Endometrial microvascular endothelial cells (primary cell): ENCODE results near the gene LDB3. TPM values are rescaled to one million over a fixed set of nuclear protein-coding genes. Genes with fewer than 3 reads are reported as not detected.

ENCODE experiments used
- in situ Hi-C: cut with HindIII; loops from 2 replicates; pipeline ENCODE4 v1.10.0; 2017; ENCODE audit warnings: low sequenced_read_pairs, low pct_unique_long_range_greater_than_20kb; ENCODE audit errors: inconsistent ontology term
- total RNA-seq: library from RNA; depleted of rRNA; stranded (reverse); fragments of >200 nt; gene quantifications from one replicate; pipeline ENCODE4 v1.2.3, GENCODE V29; 2015; ENCODE audit errors: inconsistent ontology term

Gene LDB3
- total RNA-seq, 1 donor from 2014 or later: not detected

DNA sequence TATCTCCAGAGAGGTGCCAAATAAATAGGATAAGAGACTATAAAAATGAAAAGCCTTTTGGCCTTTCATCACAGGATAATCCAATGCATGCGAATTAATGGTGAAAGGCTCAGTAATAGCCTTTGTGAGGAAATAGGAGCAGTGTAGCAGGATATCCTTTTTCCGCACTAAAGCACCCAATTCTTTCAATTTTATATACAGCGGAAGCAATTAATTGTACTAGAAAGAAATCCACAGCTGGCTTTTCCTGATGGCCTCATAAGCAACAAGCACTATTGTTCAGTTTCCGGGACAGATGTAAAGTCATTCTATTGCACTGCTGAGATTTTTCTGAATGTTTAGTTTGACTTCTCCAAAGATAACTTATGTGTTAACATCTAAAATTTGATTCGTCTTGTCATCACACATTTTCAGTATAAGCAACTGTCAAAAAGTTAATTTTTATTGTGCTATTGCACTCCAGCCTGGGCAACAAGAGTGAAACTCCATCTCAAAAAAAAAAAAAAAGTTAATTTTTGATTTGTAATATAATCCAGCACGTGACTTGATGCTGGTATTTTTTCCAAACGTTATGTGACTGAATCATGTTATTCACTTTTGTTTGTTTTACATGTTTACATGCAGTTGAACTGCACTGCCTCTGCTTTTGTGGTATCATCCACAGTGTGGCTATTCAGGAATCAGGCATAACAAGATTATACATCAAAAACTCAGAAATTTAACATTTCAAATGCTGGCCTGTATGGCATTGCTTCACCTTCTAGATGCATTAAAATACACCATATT, 79.7 kb downstream of the LDB3 start:
- in situ Hi-C loops: no loop called here

- in situ Hi-C loops: no loop called here
These were observed 81.5 kb downstream of the LDB3 start for GRCh38 chr10:86749854-86750253.

GRCh38 chr10:86751477-86751876, 83.2 kb downstream of the LDB3 start:
- in situ Hi-C loops: no loop called here

- in situ Hi-C loops: no loop called here
These were observed 84.0 kb downstream of the LDB3 start for GRCh38 chr10:86752311-86752710.

DNA sequence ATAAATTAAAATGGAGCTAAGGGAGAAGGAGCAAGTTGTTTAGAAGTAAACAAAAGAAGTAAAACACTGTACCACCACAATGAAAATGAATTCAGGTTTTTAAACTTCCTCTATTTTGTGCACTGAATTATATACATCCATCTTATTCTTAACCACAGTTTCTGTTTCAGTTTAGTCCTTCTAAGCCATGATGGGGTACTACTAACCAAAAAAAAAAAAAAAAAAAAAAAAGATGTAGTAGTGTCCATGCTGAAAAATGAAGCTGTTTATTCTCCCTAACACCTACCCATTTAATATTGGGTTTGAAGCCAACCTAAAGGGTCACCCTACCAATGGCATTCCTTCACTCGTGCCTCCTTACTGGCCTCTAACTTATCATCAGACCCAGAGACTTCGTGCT, 84.7 kb downstream of the LDB3 start:
- in situ Hi-C loops: no loop called here

DNA sequence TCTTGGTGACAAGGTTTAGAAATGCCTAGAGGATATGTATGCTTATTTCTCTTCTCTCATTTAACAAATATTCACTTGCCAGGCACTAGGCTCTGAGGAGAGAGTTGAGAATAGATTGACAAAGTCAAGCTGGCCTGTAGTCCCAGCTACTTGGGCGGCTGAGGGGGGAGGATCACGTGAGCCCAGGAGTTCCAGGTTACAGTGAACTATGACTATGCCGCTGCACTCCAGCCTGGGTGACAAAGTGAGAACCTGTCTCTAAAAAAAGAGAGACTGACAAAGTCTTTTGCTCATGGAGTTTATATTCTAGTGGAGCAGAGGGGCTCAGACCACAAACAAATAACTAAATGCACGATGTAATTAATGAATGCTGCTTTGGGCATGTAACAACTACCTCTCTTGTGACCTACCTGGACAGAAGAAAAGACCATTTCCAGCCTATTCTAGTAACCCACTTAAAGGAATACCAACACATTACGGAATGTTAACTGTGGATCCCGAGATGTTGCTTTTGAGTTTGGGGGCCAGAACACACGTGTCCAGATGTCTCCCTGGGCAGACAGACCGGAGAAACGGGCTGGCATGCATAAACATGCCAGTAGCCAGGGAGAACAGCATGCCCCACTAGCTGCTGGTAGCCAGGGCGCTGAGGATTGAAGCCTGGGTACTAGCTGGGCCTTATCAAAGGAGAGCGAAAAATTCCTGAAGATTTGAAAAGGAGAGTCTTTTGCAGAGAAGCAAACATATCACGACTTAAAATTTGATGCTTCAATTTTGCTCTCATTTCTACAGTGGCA, 85.5 kb downstream of the LDB3 start:
- in situ Hi-C loops: no loop called here

GRCh38 chr10:86755454-86755739, 87.1 kb downstream of the LDB3 start:
- in situ Hi-C loops: no loop called here

DNA sequence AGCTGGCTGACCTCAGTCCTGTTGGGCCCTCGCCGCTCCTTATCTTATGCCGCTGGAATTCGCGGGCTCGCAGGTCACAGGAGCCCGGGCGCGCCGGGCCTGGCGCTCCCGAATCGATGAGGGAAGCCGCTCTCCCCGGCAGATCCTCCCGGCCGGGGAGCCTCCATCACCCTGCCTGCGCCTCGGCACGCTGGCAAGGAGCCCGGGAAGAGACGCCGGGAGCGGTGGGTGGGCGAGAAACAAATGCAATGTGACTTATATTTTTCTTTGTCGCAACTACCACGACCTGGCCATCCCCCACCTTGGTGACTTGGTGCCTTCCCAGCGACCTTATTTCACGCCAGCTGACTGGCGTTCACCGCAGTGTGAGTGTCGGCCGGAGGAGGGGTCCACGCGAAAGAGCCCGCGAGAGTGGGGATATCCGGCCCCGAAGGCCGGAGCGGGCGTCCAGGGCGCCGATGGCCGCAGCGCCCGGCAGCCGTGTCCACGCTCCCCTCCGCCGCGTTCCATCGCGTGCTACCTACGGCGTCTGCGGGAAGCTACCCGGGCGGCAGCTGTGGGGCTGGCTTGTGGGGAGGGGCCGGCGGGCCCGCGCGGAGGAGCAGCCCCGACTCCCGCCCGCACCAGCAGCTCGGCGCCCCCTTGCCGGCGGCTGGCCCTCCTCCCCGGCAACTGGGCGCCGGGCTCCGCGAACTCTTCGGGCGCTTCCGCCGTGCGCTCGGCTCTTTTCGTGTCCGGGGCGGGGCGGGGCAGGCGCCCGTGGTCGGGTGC, 87.6 kb downstream of the LDB3 start:
- in situ Hi-C loops: no loop called here

GRCh38 chr10:86756511-86757112, 88.3 kb downstream of the LDB3 start, which contains the start of gene BMPR1A:
BMPR1A (plus strand) TSS chr10:86756619; CDS start chr10:86876019, 119,400 bp downstream.
- in situ Hi-C loops: no loop called here

GRCh38 chr10:86757113-86757972, 89.0 kb downstream of the LDB3 start:
- in situ Hi-C loops: no loop called here

DNA sequence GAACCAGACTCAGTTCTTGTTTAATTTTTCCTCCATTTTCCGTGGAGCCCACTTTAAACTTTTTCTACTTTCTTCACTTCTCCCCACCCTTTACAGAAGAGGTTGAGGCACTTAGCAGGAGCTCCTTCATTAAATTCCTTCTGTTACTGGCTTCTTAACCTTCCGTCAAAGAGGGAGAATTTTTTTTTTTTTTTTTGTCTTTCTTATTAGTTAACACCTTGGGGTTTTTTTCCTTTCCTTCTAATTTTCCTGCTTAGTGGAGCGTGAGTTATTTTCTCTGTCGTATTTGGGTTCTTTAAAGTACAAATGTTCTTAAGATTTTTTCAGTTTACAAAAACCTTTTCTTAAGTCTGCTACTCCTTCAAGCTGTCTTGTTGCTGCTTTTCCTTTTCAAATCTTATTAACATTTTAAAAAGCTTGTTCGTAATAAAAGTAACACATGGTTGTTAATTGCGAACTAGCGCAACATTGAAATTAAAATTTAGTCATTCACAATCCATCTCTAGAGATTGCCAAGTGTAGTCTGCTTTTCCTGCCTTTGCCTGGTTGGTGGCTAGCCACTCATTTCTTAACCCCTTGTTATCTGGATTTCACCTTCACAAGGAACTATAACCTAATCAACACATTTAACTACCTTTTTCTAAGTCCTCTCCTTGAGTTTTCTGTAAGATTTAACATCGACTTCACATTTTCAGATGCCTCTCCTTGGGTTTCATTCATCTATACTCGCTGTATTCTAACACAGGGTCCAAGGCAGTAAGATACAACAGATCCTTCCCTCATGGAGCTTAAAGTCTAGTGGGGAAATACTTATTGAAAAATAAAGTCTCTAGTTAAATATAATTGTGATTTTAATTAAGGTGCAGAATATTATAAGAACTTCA, 90.1 kb downstream of the LDB3 start:
- in situ Hi-C loops: no loop called here

DNA sequence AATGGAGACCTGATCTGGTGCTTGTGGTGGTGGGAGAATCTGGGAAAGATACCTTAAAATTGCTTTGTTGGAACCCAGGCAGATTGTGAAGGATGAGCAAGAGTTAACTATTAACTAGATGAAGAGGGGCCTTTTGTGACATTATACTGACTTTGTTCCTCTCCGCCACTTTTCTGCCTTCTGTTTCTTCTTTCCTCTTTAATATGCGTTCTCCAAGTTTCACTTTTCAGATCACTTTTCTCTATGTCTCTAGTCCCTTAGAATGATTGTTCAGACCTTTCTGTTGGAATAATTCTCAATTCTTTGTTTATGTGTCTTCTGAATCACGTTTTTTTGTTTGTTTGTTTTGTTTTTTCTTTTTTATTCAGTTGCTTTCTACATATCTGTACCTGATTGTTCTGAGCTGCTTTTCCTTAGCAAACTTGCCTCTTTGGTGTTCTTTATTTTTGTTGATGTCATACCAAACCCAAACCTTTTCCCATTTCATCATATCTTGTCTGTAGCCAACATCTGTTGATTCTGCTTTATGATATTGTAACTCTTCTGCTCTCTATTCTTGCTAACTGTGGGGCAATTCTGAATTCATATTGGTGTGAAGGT, 90.9 kb downstream of the LDB3 start:
- in situ Hi-C loops: no loop called here

GRCh38 chr10:86763404-86763803, 95.1 kb downstream of the LDB3 start:
- in situ Hi-C loops: no loop called here

DNA sequence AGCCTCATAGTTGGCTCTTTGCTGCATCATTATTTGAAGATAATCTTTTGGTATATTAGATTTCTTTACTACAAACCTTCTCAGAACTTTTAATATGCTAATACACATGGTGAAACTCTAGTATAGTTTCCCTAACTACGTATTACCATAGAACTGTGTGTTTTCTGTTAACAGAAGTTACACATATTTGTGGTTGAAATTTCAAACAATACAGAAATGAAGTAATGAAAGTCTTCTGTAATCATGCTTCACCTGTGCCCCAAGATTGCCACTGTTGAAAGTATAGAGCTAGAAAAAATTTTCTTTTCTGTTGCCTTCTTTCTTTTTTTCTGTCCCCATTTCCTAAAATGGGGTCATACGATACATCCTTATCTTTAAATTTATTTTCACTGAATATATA, 97.2 kb downstream of the LDB3 start:
- in situ Hi-C loops: no loop called here

DNA sequence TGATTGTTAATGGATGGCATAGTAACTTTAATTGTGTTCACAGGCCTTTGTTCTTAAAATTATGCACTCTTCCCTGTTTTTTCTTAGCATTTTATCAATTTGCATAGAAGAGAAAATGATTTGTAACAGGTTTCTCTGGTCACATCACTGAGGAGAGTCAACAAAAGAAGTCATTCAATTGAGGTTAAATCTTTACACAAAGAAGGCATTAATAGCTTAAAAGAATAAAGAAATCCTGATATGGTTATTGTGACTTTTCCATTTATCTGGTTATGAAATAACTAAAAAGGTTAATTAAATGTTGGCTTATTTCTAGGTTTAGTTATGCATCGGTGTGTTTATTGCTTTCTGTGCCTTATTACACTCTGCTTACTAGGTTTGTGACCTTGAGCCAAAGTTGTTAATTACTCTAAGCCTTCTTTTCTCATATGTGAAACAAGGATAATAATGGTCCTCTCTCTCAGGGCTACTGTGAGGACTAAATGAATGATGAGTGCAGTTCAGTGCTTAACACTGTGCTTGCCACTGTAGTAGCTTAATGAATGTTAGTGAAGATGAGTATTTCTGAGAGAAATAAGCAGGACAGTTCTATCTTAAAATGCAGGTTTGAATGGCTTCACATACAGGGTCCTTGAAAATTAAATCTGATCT, 100.2 kb downstream of the LDB3 start:
- in situ Hi-C loops: no loop called here

- in situ Hi-C loops: no loop called here
These were observed 101.7 kb downstream of the LDB3 start for GRCh38 chr10:86769991-86770390.
